ENCODE measurements around the gene SH3GLB2. TPM values are rescaled to one million over a fixed set of nuclear protein-coding genes. Genes with fewer than 3 reads are reported as not detected.

SH3GLB2 gene
- total RNA-seq, 4 donors from 2014 or later: 33.6 to 55.1 (median 44.1) TPM

DNA sequence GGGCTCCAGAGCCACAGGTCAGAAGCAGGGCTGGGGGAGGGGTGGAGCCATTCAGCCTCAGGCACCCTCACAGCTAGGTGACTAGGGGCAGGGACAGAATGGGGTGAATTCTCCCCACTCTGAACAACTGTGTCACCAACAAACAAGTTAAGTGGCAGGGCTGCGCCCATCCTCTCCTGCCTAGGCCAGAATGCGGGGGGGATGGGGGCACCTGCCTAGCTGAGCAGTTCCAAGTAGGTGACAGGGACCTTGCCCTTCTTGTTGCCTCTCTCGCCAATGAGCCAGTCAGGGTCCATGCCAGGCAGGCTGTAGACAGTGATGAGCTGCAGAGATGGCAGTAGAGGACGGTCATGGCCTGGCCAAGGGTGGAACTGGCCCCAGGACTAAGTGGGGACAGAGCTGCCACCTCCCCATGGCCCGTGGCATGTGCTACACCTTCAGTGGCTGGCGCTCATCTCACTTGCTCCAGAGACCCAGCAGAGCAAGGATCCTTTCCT, 19.6 kb downstream of the SH3GLB2 start:
- Histone ChIP-seq H3K4me1 (peaks cover 17 to 28% of the 10 kb centered on the region in 2 donors), H3K9me3 (no peaks in the 10 kb centered on the region), H3K36me3 (peaks cover 0 to 61% of the 10 kb centered on the region in 2 donors), H3K27me3 (no peaks in the 10 kb centered on the region), H3K4me3 (no peak overlapping the region), H3K27ac (peak overlapping the region in 2 of 4 donors; percentile 29 to 66)
- no peak for DNase-seq
- TF ChIP-seq, protein P1, sequence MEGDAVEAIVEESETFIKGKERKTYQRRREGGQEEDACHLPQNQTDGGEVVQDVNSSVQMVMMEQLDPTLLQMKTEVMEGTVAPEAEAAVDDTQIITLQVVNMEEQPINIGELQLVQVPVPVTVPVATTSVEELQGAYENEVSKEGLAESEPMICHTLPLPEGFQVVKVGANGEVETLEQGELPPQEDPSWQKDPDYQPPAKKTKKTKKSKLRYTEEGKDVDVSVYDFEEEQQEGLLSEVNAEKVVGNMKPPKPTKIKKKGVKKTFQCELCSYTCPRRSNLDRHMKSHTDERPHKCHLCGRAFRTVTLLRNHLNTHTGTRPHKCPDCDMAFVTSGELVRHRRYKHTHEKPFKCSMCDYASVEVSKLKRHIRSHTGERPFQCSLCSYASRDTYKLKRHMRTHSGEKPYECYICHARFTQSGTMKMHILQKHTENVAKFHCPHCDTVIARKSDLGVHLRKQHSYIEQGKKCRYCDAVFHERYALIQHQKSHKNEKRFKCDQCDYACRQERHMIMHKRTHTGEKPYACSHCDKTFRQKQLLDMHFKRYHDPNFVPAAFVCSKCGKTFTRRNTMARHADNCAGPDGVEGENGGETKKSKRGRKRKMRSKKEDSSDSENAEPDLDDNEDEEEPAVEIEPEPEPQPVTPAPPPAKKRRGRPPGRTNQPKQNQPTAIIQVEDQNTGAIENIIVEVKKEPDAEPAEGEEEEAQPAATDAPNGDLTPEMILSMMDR (IDR thresholded peaks at IDR 0.05 in 4 of 5, conservative IDR thresholded peaks at IDR 0.05 in 1 of 5): no peak
- TF ChIP-seq POLR2A (IDR thresholded peaks at IDR 0.05): no peak
- intact Hi-C loops (cut with DNase I; ENCODE audit: low total_unique reads): no loop called here
- in situ Hi-C loops (cut with MboI; ENCODE audit: low sequenced_read_pairs in 4 of 4): no loop called here
- ATAC-seq: no peak

- Histone ChIP-seq H3K36me3 (peaks cover 0 to 63% of the 10 kb centered on the region in 2 donors), H3K4me1 (peaks cover 15 to 28% of the 10 kb centered on the region in 2 donors), H3K4me3 (no peak overlapping the region), H3K27me3 (no peaks in the 10 kb centered on the region), H3K9me3 (no peaks in the 10 kb centered on the region), H3K27ac (peak overlapping the region; percentile 61 to 71 (median 66))
- no peak for DNase-seq
- in situ Hi-C loops (cut with MboI; ENCODE audit: low sequenced_read_pairs in 4 of 4): no loop called here
- intact Hi-C loops (cut with DNase I; ENCODE audit: low total_unique reads): loop anchor here (2.0 kb wide), 1 partner anchor 15 kb away; no protein-coding TSS in a partner anchor
- ATAC-seq: no peak
- no peak for TF ChIP-seq POLR2A (IDR thresholded peaks at IDR 0.05)
- TF ChIP-seq, protein P1 (IDR thresholded peaks at IDR 0.05 in 4 of 5, conservative IDR thresholded peaks at IDR 0.05 in 1 of 5): no peak
Measured at GRCh38 chr9:129007766-129008468, 20.2 kb downstream of the SH3GLB2 start.

DNA sequence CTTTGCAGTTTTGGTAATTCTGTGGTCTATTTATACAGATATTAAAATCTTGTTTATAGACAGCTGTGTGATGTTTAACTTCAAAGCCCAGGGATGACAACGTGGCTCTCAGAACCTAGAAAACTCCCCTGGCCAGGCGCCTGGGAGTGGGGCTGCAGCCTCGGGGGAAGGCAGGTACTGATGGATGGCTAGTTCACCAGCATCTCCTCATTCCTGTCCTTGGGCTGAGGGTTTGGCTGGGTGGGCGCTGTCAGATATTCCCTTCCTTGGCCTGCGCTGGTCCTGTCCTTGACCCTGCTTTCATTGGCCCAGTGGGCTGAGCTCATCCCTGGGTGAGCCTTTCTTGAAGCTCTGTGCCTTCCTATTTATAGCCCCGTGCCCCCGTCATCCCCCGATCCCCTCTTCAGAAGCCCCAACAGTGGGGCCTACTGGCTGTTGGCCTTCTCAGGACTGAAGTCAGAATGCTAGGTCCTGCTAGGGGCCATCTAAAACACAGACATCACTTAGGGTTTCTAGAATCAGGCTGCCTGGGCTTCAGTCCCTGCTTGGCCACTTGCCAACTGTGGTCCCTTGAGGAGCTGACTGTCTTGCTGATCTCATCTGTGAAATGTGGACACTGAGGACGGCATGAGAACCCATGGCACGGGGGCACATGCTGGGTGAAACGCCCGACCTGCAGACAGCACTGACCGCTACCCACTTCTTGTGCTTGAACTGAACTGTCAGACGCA, 20.9 kb downstream of the SH3GLB2 start:
- no peaks in the 10 kb centered on the region for H3K9me3 ChIP-seq
- peaks cover 0 to 64% of the 10 kb centered on the region in 2 donors for H3K36me3 ChIP-seq
- in situ Hi-C loops (cut with MboI; ENCODE audit: low sequenced_read_pairs in 4 of 4) (no loop called here), intact Hi-C loops (cut with DNase I; ENCODE audit: low total_unique reads) (loop anchor here (2.0 kb wide), 1 partner anchor 16 kb away; no protein-coding TSS in a partner anchor)
- no peak overlapping the region for H3K4me3 ChIP-seq
- peak in 1 of 2 donors; percentile 12 for ATAC-seq
- peak overlapping the region; percentile 61 to 71 (median 66) for H3K27ac ChIP-seq
- TF ChIP-seq POLR2A (IDR thresholded peaks at IDR 0.05): no peak
- TF ChIP-seq, protein P1 (IDR thresholded peaks at IDR 0.05 in 4 of 5, conservative IDR thresholded peaks at IDR 0.05 in 1 of 5): peak in 3 of 5 experiments; percentile 1 to 20 (median 8)
- no peaks in the 10 kb centered on the region for H3K27me3 ChIP-seq
- peaks cover 15 to 28% of the 10 kb centered on the region in 2 donors for H3K4me1 ChIP-seq
- DNase-seq: peak in 1 of 2 donors; percentile 50

DNA sequence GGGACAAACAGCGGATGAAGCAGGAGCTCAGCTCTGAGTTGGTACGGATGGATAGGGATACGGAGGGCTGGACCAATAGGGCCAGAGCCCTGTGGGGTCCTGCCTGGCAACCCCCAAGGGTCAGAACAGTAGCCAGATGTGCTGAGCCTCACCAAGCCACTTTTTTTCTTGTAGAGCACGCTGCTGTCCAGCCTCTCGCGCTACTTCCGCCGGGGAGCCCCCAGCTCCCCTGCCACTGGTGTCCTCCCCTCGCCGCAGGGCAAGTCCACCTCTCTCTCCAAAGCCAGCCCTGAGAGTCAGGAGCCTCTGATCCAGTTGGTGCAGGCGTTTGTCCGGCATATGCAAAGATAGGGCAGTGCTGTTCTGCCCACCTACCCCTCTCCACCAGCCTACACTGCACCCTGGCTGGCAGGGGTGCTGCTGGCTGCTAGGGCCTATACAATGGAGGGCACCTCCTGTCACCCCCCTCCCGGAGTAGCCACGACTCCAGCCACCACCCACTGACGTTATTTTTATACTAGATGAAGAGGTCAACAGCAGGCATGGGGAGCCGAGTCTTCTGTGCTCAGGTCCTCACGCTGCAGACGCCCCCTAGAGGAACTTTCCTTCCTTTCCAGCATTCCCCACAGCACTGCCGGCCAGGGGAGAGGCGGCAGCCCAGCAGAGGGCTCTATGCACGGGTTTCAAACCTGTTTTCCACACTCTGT, 21.6 kb downstream of the SH3GLB2 start:
- Histone ChIP-seq H3K27ac (peak overlapping the region; percentile 61 to 71 (median 66)), H3K9me3 (no peaks in the 10 kb centered on the region), H3K27me3 (no peaks in the 10 kb centered on the region), H3K4me1 (peaks cover 15 to 28% of the 10 kb centered on the region in 2 donors), H3K4me3 (no peak overlapping the region), H3K36me3 (peaks cover 0 to 64% of the 10 kb centered on the region in 2 donors)
- DNase-seq: peak; percentile 65 to 77
- ATAC-seq: peak; percentile 92 to 95
- TF ChIP-seq, protein P1 (IDR thresholded peaks at IDR 0.05 in 4 of 5, conservative IDR thresholded peaks at IDR 0.05 in 1 of 5): peak; percentile 66 to 92 (median 74)
- no peak for TF ChIP-seq POLR2A (IDR thresholded peaks at IDR 0.05)
- in situ Hi-C loops (cut with MboI; ENCODE audit: low sequenced_read_pairs in 4 of 4) (no loop called here), intact Hi-C loops (cut with DNase I; ENCODE audit: low total_unique reads) (loop anchor here (2.0 kb wide), 1 partner anchor 16 kb away; no protein-coding TSS in a partner anchor)
